Fibroblast of skin of abdomen (primary cell): ENCODE results near the gene PRRX2. TPM values are rescaled to one million over a fixed set of nuclear protein-coding genes. Genes with fewer than 3 reads are reported as not detected.
"Not testable (repeated sequence)": the region's sequence is repeated elsewhere in the genome, so short reads cannot be mapped to it uniquely, and the experiment has no call there.

Experiments
- DNase-seq: peaks from one replicate; pipeline ENCODE4 v3.0.0-alpha.2; 2013
- polyA plus RNA-seq, 2 experiments: library from polyadenylated mRNA; unstranded; fragments of 120-200 nt; gene quantifications; one replicate each; pipeline ENCODE4 v1.2.1, GENCODE V29; 2013; ENCODE audit not compliant: insufficient read length in 2 of 2

The PRRX2 gene
- 33.3 TPM for polyA plus RNA-seq (2013, experiment 1 of 2; ENCODE audit: insufficient read length)
- 37.0 TPM for polyA plus RNA-seq (2013, experiment 2 of 2; ENCODE audit: insufficient read length)

DNA sequence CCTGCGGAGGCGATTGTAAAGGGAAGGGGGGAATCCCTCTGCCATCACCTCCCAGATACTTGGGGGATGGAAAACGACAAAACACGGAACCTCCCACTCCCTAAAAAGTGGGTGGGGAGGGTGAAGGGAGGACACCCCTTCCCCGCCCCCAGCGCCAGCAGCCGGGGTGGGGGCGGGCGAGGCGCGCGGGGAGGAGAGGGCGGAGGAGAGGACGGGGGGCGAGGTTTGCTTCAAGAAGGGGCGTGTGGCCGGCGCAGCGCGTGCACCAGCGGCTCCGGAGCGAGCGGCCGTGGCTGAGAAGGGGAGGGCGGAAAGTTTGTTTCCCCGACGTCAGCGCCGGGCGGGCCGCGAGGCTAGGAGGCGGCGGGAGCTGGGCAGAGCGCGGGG is at the start of gene PRRX2:
PRRX2 (plus strand) TSS at position 259 of the 387 bp plus-strand sequence. CDS start 221 bp downstream, outside the sequence.
- peak; percentile 78 for DNase-seq

DNA sequence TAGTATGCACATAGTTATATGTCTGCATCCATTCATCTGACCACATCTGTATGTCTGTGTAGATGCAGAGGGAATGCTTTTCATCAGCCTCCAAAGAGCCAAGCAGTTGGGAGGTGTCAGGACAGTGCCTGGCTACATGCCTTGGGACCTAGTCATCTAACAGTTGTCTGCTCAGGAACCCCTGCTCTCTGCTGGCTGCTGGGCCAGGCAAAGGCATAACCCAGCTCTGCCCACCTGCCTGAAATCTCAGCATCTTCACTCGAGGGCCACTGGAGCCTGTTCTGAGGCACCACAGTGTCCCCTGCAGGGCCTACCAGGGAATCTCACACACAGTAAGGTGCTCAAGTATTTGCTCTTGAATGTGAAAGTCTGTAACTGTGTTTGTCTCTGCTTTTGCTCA is 48.3 kb upstream of the PRRX2 start:
- DNase-seq: peak; percentile 88

DNA sequence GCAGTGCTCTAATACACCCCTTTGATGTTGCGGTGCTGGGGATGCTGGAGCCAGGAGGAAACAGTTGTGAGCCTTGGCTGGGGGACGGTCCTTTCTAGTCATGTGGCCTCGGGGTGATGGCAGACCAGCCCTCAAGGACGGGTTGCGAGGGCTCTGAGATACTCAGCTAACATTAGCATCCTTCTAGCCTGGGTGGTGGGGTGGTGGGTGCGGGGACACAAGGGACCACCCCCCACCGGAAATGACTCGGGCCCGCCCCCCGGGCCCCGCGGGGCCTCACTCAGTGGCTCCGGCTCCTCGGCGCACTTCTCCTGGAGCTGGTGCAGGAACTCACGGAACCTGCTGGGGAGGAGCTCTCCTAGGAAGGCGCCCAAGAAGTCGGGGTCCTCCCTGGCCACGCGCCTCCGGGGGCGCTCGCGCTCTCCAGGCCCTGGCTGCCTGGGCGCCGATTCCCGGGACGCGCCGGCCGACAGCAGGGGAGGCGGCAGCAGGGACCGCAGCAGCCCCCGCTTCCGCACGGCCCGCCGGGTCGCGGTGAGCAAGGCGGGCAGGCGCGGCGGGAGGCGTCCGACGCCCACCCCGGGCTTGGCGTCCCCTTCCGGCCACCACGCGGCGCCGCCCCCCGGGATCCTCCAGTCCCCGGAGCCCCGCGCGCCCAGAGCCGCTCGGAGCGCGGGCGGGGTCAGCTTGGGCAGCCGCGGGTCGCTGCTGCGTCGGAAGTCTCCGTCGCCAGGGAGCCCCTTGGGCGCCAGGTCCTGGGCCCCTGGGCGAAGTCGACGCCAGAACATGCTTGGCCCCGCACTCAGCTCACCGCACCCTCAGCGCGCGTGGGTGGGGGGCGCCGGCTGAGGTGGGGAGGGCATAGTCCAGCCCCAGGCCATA is 45.4 kb upstream of the PRRX2 start:
- peak; percentile 48 for DNase-seq

DNA sequence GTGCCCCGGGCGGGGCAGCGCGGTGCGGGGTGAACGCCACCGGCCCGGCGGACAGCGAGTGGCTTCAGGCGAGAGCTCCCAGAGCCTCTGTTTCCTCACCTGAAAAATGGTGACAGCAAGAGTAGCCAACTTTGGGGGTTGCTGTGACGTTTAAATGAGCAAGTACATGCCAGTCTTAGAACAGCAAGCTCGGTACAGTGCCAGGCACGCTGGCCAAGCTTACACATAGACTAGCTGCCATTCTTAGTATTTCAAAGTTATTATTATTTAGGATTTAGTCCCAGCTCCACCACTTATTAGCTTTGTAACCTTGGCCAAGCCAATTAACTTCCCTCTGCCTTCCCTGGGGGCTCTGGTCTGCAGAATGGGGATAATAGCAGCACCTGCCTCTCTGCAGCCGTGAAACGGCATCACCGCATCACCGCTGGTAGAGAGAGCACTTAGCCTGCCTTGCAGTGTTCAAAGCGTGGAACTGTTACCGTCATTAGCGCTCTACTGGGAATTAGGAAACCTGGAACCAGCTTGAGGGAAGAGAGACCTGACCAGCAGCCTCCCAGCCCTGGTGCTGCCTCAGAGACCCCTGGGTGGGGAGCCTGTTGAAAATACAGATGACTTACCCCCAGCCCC is 44.7 kb upstream of the PRRX2 start, which contains the start of gene C9orf50:
C9orf50 (minus strand) TSS at position 433 of the 627 bp plus-strand sequence. CDS start 527 bp downstream, outside the sequence.
- DNase-seq: no peak

DNA sequence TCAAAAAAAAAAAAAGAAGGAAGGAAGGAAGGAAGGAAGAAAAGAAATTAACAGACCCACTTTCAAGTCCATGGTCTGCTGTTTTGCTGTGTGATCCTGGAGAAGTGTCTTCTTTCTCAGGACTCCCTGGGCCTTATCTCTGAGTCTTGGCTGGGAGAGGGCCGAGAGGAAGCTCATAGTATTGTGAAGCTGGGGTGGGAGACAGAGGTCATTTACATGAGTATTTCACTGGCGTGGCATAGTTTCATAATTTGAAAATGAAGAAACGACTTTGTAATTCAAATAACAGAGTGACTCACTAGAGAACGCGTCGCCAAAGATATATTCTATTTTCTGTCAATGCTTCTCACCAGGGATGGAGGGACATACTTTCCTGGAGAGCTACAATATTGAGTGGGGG is 42.1 kb upstream of the PRRX2 start:
- DNase-seq: peak; percentile 65

DNA sequence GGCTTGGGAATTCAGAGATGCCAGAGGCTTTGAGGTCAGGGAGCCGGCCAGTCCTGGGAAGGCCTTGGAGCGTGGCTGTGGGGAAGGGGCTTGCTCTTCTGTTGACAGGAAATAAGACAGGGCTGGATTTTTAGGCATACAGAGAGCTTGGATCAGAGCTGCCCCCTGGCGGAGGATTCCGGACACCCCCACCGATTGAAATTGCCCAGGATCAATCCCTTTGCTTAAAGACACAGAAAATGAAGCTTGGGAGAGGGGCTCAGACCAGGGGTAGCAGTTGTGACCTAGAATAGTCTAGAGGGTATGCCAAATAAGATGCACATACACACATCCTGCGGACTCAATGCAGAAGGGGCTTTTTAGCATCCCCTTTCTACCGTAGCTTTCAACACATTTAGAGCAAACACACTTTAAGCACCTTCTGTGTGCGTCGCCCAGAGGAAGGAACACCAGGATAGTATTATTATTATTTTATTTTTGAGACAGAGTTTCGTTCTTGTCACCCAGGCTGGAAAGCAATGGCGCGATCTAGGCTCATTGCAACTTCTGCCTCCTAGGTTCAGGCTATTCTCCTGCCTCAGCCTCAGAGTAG is 41.2 kb upstream of the PRRX2 start:
- DNase-seq: peak; percentile 45

DNA sequence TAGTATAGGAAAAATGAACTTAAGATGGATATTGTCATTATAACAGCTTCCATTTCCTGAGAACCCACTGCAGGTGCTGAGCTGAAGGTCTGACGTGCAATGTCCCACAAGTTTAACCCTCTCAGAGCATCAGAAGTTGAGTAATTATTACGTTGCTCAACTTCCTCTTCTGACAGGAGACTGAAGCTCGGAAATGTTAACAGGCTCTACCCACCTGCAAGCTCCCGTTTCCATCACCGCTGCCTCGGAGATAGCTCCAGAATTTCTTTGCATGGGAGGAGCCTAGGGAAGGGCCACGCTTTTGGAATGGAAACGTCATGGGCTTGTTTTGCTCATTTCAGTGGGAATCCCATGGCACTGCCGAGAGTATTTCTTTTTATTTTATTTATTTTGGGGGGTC is 40.5 kb upstream of the PRRX2 start:
- DNase-seq: no peak

DNA sequence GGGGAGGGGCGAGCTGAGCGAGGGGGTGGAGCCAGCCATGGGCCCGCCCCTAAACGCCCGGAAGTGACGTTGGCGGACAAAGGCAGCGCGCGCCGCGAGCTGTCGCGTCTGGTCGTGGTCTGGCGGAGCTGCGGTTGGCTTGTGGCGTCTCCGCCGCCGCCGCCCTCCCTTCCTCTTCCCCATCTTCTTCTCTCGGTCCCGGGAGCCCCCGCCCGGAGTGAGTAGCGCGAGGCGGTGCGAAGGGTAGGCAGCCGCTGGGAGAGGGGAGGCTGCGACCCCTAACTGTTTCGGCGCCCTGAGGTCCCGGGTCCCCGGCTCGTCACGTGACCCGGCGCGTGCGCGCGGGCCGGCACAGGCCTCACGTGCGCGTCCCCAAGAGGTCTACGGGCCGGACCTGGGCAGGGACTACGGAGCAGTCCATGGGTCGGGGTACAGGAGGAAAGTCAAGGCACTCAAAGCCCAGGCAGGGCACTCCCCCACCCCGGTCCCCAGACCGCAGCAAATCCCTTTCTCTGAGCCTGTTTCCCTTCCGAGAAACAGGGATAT is 39.3 kb upstream of the PRRX2 start, which contains the start of gene NTMT1:
NTMT1 (plus strand) TSS at position 85 of the 546 bp plus-strand sequence. CDS start 6,541 bp downstream, outside the sequence.
- peak; percentile 85 for DNase-seq

DNA sequence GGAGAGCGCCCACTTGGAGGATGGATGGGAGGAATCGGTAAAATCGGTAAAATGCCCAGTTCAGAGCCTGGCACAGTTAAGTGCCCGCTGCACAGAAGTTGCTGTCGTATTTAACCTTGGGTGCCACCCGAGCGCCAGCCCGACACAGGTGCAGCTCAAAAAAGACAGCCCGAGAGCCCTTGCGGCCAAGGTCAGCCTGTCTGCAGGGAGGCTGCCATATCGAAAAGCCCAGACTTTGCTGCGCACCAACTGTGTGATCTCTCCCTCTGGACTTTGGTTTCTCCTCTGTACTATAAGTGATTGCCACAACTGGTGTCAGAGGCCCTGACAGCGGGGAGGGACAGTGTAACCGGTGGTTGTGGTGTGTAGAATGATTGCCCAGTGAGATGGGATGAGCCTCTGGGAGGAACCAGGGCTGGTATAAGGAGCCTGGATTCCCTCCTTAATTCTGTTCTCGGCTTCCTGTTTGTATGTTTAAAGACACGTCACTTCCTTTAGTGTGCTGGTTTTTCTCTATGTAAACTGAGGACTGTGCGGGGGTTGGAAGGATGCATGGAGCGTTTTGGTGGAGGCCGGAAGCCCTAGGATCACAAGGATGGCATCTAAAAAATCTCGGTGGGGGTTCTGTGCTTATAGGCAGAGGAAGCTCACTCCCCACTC is 38.7 kb upstream of the PRRX2 start:
- DNase-seq: peak; percentile 93

DNA sequence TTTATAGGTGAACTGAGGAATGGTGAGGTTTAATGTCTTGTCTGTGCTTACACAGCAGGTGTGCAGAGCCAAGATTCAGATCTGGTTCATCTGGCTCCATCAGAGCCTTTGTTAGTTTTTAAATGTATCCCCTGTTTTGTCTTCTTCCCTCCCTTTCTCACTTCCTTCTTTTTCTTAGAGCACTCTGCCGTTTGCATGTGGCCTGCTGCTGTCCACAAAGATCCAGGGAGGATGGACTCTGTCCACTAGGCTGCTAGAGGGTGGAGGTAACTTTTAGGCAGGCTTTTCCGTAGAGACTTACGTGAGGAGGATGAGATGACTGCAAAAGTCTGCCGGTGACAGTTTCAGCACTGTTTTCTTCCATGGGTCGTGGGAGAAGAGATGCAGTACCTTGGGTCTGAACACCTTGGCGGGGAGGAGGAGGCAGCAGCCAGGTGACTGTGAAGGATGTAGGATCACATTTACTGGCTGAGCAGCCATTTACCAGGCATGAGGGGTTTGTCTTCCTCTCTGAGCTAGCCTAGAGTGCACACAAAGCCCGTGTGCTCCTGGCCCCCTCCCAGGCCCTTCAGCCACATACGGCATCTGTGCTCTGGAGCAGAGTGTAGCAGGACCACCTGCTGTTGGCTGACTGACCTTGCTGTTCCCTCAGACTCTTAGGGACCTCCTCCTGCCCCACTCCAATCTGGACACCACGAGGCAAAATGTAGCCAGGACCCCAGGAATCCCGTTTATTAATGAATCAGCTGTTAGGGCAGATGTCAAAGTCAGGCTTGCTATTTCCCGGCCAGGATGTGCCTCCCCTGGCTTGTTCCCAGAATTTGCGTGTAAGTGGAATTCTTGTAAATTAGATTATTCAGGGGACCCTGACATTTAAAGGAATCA is 37.6 kb upstream of the PRRX2 start:
- DNase-seq: peak; percentile 50

DNA sequence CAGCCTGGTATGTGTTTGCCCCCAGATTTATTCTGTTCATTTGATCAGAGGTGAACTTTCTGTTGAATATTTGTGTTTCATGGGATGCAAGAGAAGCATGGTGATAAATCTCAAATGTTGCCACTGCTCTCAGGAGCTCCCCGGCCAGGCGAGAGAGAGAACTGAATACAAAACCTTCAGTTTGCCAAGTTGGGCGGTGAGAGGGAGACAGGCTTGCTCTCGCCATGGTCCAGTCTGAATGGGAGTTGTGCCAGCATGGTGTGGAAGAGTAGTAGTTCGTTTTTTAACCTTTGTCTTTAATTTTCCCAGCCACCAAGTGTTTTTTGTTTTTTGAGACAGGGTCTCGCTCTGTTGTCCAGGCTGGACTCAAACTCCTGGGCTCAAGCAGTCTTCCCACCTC is 36.7 kb upstream of the PRRX2 start:
- no peak for DNase-seq

DNA sequence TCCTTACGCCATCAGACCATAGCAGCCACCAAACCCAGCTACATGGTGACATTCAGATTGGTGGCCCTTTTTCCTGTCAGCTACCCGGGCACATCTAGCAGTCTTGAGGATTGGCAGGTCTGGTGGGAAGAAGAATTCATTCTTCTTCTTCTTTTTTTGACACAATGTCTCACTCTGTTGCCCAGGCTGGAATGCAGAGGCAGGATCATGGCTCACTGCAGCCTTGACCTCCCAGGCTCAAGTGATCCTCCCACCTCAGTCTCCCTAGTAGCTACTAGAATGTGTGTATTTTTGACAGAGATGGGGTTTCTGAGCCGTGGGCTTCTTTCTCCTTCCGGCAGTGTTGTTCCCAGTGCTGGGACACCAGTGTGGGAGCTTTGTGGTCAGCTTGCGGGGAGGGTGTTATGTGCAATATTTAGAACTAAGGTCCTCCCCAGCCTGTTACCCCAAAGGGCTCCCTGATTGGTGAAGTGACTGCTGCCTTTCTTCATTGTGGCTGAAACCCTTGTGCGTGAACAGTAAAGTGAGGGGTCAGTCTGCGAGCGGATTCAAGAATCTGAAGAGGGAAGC is 36.1 kb upstream of the PRRX2 start:
- DNase-seq: no peak

DNA sequence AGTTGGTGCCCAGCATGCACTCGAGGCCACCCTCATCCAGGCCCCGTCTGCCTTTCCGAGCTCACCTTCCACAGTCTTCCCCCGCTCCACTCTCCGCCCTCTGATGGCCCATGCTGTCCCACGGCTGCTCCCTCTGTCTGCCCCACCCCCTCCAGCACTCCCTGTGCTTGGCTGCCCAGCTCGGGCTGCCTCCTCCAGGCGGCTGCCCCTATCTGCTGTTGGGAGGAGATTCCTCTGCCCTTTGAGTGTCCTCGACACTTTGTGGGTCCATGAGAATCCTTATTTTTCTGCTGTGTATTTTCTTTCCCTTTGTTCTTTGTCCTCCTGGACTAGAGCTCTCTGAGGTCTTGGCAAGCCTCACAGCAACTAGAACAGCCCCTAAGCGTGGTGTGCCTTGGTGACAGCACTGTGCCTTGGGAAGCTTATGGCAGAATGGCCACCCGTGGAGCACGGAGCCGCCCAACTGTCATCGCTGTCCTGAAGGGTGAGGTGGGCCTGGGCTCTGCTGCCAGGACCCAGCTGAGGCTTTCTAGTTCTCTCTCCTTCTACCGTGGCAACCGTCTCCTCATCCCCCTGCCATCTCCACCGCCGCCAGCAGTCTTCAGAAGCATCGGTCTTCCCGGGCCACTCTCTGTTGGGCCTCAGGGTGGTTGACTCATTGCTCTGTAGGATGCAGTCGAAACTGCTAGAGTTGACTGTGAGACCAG is 34.3 kb upstream of the PRRX2 start:
- no peak for DNase-seq

DNA sequence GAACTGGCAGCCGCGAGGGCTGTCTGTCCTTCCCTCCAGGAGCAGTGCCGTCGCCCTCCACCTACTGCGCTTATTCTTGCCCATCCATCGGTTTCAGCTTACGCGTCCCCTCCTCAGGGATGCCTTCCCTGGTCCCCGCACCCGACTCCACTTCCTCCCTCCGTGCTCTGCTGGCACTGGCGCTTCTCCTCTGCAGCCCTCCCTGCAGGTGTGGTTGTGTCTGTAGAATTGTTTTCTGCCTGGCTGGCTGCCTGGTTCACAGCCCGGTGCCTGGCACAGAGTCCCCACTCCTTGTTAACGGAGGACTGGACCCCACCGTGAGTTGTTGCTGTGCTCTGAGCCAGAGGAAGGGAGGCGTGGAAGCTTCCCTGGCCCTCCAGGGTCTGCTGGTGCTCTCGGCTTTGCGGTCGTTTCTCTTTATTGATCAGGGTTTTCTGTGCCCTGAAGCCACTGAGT is 33.7 kb upstream of the PRRX2 start:
- DNase-seq: no peak

DNA sequence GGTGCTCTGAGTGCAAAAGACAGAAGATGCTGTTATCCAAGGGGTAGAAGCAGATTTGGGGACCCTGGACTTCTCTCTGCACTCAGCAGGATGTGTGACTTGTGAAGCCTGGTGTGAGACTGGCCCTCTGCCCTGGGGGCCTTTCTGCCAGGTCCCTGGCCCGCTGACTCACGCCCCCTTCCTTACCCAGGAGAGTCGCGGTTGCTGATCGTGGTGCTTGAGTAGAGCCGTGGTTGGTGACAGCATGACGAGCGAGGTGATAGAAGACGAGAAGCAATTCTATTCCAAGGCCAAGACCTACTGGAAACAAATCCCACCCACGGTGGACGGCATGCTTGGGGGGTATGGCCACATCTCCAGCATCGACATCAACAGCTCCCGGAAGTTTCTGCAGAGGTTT is 33.0 kb upstream of the PRRX2 start:
- DNase-seq: peak; percentile 53

DNA sequence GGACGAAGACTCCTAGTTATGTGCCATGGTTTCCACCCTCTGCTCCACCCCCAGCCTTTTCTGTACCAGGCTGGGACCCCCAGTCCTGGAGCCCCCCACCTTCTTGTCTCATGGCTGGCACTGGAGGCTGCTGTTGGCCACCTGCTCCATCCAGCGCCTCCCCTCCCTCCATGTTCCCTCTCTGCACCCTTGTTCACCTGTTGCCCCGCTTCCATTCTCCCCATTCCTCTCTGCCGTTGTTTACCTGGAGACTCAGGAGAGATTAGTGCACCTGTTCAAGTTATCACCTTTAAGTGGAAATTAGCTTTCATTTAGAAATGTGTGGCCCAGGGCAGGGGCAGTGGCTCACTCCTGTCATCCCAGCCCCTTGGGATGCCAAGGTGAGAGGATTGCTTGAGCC is 32.2 kb upstream of the PRRX2 start:
- DNase-seq: no peak

DNA sequence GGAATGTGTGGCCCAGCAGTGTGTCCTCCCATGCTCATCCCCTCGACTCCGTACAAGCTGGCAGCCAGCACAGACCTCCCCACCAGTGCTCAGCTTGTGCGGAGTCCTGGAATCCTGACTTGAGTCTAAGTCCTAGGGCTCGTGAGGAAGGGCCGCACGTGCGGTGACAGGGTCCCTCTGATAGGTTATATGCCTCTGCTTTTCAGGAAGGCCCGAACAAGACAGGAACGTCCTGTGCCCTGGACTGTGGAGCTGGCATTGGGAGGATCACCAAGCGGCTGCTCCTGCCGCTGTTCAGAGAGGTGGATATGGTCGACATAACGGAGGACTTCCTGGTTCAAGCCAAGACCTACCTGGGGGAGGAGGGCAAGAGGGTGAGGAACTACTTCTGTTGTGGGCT is 31.6 kb upstream of the PRRX2 start:
- no peak for DNase-seq

DNA sequence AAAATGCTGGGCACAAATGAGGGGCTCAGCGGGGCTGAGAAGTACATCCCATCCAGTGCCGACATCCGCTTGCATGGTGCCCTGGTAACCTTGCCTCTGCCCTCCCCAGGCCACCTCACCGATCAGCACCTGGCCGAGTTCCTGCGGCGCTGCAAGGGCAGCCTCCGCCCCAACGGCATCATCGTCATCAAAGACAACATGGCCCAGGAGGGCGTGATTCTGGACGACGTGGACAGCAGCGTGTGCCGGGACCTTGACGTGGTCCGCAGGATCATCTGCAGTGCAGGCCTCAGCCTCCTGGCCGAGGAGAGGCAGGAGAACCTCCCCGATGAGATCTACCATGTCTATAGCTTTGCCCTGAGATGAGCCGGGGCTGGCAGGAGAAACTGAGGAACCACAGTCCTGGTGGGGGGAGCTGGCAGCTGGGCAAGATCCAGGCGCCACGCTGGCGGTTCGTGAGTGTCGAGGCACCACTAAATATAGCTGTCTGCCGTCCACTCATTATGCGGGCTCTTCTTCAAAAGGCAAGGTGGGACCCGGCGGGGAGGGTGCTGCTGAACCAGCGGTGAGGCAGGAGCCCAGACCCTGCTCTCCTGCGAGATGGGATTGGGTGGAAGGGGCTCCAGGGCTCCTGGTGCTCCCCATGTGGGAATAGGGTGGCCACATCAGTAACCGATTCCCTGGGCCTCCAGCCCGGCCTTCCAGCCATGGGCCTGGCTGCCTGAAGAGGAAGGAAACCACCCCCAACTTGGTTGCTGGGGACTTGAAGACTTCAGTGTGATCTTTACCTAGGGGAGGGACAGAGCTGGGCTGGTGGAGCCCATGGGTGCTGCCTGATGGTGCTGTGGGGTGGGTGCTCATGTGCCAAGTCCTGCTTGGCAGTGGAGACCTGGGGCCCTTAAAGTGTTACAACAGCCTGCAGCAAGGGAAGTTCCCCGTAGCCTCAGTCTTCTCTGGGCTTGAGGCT is 30.1 kb upstream of the PRRX2 start:
- DNase-seq: no peak

DNA sequence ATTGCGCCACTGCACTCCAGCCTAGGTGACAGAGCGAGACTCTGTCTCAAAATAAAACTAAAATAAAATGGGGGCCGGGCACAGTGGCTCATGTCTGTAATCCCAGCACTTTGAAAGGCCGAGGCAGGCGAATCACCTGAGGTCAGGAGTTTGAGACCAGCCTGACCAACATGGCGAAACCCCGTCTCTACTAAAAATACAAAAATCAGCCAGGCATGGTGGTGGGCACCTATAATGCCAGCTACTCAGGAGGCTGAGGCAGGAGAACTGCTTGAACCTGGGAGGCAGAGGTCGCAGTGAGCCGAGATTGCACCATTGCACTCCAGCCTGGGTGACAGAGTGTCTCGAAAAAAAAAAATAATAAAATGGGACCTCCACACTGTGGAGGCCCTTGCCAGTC is 29.1 kb upstream of the PRRX2 start:
- DNase-seq: not testable (repeated sequence)
